Mucosa of descending colon (tissue), 3 donors: ENCODE measurements around the gene CDC20. TPM values are rescaled to one million over a fixed set of nuclear protein-coding genes. Genes with fewer than 3 reads are reported as not detected.
A peak's percentile ranks its signal among the peaks of the same experiment; 100 is the strongest.

Experiments used
- ATAC-seq: fragments of 200-7000 bp; cut with Tn5 transposase; one replicate; pipeline ENCODE4 v1.9.1; 2020; ENCODE audit warnings: mild to moderate bottlenecking, moderate library complexity
- DNase-seq, 3 donors: peaks; one replicate each; pipeline ENCODE4 v3.0.0-alpha.2; 2020
- H3K36me3 ChIP-seq: fragments of 200-600 bp; one replicate; pipeline ENCODE4 v1.8.0; 2021; ENCODE audit warnings: low read depth, mild to moderate bottlenecking
- H3K4me1 ChIP-seq: fragments of 200-600 bp; one replicate; pipeline ENCODE4 v1.8.0; 2021; ENCODE audit warnings: low read depth, mild to moderate bottlenecking
- H3K4me3 ChIP-seq: fragments of 200-600 bp; one replicate; pipeline ENCODE4 v1.8.0; 2021; ENCODE audit warnings: mild to moderate bottlenecking
- H3K9me3 ChIP-seq: fragments of 200-600 bp; one replicate; pipeline ENCODE4 v1.8.0; 2021; ENCODE audit warnings: mild to moderate bottlenecking
- CTCF ChIP-seq: fragments of 200-600 bp; IDR thresholded peaks from one replicate; pipeline ENCODE4 v1.8.0; 2022; ENCODE audit warnings: antibody characterized with exemption, mild to moderate bottlenecking
- intact Hi-C, 2 donors: fragments of 100-400 bp; cut with DNase I in 1 of 2; cut with micrococcal nuclease in 1 of 2; formaldehyde crosslinking; loops; one replicate each; pipeline versions ENCODE4 v1.11.0 to v1.11.1; 2022; cut with DNase I, micrococcal nuclease
- total RNA-seq, 3 donors: library from RNA; stranded (reverse); fragmentation: NEBNext Ultra II Directional in 2 of 3; extraction: Animal tissue kit (Norgen Biotek cat#: 25700) in 2 of 3; gene quantifications; one replicate each; pipeline versions ENCODE4 v1.2.1 to v1.2.4, GENCODE V29; 2021 to 2023
- donor health status: DM: no; HTN: no; CAD: no; lungs with moderate emphysema.
- donor health status: DM: no; HTN: no; CAD: no.
- donor health status: DM: no; HTN: yes; CAD: no.

CDC20 gene
- total RNA-seq, 3 donors from 2014 or later, result 5.8 to 44.0 (median 8.5) TPM

DNA sequence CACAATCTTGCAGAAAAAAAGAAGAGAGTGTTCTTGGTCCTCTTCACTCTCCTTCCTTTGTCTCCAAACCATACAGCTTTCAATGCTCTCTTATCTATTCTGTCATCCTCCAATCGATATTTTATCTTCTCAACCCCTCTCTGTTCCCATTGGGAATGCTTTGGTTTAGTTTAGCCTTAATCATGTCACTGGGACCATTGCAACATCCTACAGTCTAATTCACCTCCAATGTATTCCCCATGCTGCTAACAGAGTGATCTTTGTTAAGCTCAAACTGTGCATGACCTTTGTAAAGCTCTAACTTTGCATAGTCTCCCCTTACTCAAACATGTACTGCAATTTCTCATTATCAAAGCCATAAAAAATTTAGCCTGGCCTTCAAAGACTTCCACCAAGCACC, 18.2 kb upstream of the CDC20 start:
- Histone ChIP-seq H3K4me3 (no peak overlapping the region), H3K36me3 (no peaks in the 10 kb centered on the region), H3K4me1 (peaks cover 2% of the 10 kb centered on the region), H3K9me3 (no peaks in the 10 kb centered on the region)
- TF ChIP-seq CTCF, result no peak
- DNase-seq (no peak), ATAC-seq (no peak)
- intact Hi-C loops, result no loop called here

- H3K9me3 ChIP-seq, result no peaks in the 10 kb centered on the region
- no peak for DNase-seq
- intact Hi-C loops, result no loop called here
- H3K36me3 ChIP-seq, result no peaks in the 10 kb centered on the region
- no peak for ATAC-seq
- peaks cover 2% of the 10 kb centered on the region for H3K4me1 ChIP-seq
- no peak overlapping the region for H3K4me3 ChIP-seq
- TF ChIP-seq CTCF, result no peak
These were observed 14.4 kb upstream of the CDC20 start for GRCh38 chr1:43344267-43344850.

- H3K4me1 ChIP-seq, result peaks cover 2% of the 10 kb centered on the region
- no peak for TF ChIP-seq CTCF
- ATAC-seq, result peak; percentile 24
- H3K4me3 ChIP-seq, result no peak overlapping the region
- H3K9me3 ChIP-seq, result no peaks in the 10 kb centered on the region
- H3K36me3 ChIP-seq, result no peaks in the 10 kb centered on the region
- DNase-seq, result peak in 1 of 3 donors; percentile 61
- intact Hi-C loops, result no loop called here
These were observed 13.7 kb upstream of the CDC20 start for GRCh38 chr1:43345120-43345519.

DNA sequence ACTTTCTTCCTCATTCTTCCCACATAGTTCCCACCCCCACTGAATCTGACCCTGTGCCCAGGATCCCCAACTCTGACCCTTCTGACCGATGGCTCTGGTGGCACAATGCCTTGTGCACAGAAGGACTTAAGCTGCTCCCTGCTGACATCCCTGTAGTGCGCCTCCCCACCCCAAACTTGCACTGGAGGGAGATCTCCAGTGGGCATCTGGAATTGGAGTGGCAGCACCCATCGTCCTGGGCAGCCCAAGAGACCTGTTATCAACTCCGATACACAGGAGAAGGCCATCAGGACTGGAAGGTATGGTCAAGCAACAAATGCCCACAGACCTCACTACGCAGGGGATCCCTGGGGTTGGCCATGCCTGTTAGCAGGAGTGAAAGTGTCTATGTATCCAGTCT, 12.1 kb upstream of the CDC20 start:
- ATAC-seq (no peak), DNase-seq (no peak)
- Histone ChIP-seq H3K9me3 (no peaks in the 10 kb centered on the region), H3K4me3 (no peak overlapping the region), H3K4me1 (peaks cover 2% of the 10 kb centered on the region), H3K36me3 (no peaks in the 10 kb centered on the region)
- intact Hi-C loops, result no loop called here
- no peak for TF ChIP-seq CTCF

DNA sequence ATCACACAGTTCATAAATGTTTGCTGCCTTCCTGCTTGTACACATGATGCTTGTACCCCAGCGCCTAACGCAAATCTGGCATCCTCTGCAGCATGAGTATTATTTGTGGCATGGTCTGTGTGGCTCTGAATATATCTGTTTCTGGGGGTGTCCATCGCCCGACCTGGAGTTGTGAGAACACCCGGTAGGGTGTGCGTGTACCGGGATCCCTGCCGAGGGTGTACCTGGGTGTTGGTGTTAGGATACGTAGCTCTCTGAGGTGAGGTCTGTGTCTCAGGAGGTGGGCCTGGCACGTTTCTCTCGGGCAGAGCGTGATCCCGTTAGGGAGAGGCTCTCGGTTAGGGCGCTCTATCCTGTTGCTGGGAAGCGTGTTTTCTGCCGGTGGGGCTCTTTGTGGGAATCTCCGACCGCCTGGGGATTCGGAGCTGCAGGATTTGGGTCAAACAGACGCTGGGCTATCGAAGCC, 10.4 kb upstream of the CDC20 start:
- DNase-seq (no peak), ATAC-seq (peak; percentile 32)
- H3K36me3 ChIP-seq, result no peaks in the 10 kb centered on the region
- no peak for TF ChIP-seq CTCF
- peaks cover 2% of the 10 kb centered on the region for H3K4me1 ChIP-seq
- H3K4me3 ChIP-seq, result no peak overlapping the region
- H3K9me3 ChIP-seq, result no peaks in the 10 kb centered on the region
- intact Hi-C loops, result no loop called here
